ENCODE measurements around the gene SNAI1. TPM values are rescaled to one million over a fixed set of nuclear protein-coding genes. Genes with fewer than 3 reads are reported as not detected.
A peak's percentile ranks its signal among the peaks of the same experiment; 100 is the strongest.

Gene SNAI1
- total RNA-seq, 1 donor from 2014 or later: 13.4 TPM

DNA sequence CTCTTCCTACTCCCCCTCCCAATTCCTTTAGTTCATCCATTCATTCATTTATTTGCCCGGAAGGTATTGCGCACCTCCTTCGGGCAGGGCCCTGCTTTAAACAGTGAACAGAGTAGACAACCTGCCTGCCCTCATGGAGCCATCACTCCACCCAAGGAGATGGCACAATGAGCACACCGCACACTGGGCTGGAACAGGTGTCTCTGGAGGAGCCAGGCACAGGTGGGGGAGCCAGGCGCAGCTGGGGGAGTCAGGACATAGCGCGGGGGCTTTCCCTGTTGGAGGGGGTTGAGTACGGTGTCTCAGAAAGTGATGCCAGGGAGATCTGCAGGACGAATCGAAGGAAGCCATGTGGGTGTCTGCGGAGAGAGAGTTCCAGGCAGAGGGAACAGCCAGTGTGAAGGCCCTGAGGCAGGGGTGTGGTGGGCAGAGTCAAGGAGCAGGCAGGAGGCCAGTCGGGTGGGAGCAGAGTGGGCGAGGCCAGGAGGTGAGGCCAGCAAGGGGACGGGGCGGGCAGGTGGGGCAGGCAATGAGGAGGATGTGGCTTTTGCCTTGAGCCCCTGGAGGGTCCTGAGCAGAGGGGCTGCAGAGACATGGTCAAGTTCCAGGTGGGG, 46.4 kb downstream of the SNAI1 start:
- Mint-ChIP-seq H3K36me3 (ENCODE audit: unreplicated experiment) (no peaks in the 10 kb centered on the region), H3K4me3 (ENCODE audit: unreplicated experiment) (no peak overlapping the region), H3K4me1 (ENCODE audit: unreplicated experiment) (peaks cover 72% of the 10 kb centered on the region), H3K27ac (ENCODE audit: unreplicated experiment) (peak overlapping the region; percentile 90), H3K27me3 (ENCODE audit: unreplicated experiment) (no peaks in the 10 kb centered on the region), H3K9me3 (ENCODE audit: unreplicated experiment) (no peaks in the 10 kb centered on the region)
- no peak for DNase-seq (ENCODE audit: extremely low spot score, unreplicated experiment)
- TF ChIP-seq, protein P1, sequence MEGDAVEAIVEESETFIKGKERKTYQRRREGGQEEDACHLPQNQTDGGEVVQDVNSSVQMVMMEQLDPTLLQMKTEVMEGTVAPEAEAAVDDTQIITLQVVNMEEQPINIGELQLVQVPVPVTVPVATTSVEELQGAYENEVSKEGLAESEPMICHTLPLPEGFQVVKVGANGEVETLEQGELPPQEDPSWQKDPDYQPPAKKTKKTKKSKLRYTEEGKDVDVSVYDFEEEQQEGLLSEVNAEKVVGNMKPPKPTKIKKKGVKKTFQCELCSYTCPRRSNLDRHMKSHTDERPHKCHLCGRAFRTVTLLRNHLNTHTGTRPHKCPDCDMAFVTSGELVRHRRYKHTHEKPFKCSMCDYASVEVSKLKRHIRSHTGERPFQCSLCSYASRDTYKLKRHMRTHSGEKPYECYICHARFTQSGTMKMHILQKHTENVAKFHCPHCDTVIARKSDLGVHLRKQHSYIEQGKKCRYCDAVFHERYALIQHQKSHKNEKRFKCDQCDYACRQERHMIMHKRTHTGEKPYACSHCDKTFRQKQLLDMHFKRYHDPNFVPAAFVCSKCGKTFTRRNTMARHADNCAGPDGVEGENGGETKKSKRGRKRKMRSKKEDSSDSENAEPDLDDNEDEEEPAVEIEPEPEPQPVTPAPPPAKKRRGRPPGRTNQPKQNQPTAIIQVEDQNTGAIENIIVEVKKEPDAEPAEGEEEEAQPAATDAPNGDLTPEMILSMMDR (IDR thresholded peaks at IDR 0.05): no peak

DNA sequence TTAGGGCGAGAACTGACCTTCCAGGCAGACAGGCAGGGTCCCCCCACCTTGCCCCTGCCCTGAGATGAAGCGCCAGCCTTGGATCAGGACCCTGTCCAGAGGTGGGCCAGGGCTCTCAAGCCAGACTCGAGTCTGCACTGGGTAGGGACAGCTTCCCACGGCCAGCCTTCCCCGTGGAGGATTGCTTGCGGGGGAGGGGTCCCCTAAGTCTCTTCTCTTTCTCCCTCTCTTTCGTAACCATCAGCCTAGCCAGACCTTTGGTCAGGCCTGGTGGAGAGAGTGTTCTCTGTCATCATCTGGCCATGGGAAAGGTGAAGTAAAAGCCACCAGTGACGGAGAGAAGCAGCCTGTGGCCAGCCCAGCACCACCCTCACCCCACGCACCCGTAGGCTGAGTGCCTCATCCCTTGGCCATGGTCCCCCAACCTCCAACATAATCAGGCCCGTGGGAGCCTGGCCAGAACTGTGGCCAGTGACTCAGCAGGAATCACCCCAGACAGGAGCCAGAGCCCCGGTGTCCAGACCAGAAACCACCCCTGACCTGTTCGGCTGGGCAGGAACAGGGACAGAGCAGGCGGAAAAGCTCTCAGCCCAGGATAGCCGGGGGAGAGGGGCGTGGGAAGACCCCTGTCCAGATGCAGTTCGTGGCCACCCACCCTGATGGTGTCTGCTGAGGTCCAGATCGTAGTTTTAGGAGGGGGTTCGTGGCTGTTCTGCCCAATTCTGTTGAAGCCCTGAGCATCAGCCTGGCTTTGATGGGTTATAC, 47.1 kb downstream of the SNAI1 start:
- Mint-ChIP-seq H3K27ac (ENCODE audit: unreplicated experiment) (peak overlapping the region; percentile 90), H3K27me3 (ENCODE audit: unreplicated experiment) (no peaks in the 10 kb centered on the region), H3K36me3 (ENCODE audit: unreplicated experiment) (no peaks in the 10 kb centered on the region), H3K4me1 (ENCODE audit: unreplicated experiment) (peaks cover 78% of the 10 kb centered on the region), H3K9me3 (ENCODE audit: unreplicated experiment) (no peaks in the 10 kb centered on the region), H3K4me3 (ENCODE audit: unreplicated experiment) (no peak overlapping the region)
- no peak for DNase-seq (ENCODE audit: extremely low spot score, unreplicated experiment)
- TF ChIP-seq, protein P1 (IDR thresholded peaks at IDR 0.05): no peak

DNA sequence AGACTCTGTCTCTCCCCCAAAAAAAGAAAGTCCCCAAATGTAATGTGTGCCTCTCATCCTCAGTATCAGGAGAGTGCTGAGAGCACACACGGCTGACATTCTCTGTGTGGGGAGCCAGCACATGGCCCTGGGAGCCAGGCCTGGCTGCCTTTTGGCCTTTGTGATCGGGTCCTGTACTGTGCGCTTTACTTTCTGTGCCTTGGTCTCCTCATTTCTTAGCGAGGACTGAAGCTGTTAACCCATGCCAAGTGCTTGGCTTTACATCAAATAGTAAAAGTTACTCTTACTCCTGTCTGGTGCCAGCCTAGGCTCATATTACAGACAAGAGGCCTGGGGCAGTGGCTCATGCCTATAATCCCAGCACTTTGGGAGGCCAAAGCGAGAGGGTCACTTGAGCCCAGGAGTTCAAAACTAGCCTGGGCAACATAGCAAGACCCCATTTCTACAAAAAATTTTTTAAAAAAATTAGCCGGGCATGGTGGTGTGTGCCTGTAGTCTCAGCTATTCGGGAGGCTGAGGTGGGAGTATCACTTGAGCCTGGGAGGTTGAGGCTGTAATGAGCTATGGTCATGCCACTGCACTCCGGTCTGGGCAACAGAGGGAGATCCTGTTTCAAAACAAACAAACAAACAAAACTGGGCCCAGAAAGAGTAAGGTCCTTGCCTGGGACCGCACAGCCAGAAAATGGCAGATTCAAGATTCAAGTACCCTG, 50.3 kb downstream of the SNAI1 start:
- H3K27me3 Mint-ChIP-seq (ENCODE audit: unreplicated experiment): no peaks in the 10 kb centered on the region
- no peak for DNase-seq (ENCODE audit: extremely low spot score, unreplicated experiment)
- no peak overlapping the region for H3K4me3 Mint-ChIP-seq (ENCODE audit: unreplicated experiment)
- TF ChIP-seq, protein P1 (IDR thresholded peaks at IDR 0.05): no peak
- no peaks in the 10 kb centered on the region for H3K36me3 Mint-ChIP-seq (ENCODE audit: unreplicated experiment)
- H3K9me3 Mint-ChIP-seq (ENCODE audit: unreplicated experiment): no peaks in the 10 kb centered on the region
- peak overlapping the region; percentile 99 for H3K27ac Mint-ChIP-seq (ENCODE audit: unreplicated experiment)
- H3K4me1 Mint-ChIP-seq (ENCODE audit: unreplicated experiment): peaks cover 70% of the 10 kb centered on the region

DNA sequence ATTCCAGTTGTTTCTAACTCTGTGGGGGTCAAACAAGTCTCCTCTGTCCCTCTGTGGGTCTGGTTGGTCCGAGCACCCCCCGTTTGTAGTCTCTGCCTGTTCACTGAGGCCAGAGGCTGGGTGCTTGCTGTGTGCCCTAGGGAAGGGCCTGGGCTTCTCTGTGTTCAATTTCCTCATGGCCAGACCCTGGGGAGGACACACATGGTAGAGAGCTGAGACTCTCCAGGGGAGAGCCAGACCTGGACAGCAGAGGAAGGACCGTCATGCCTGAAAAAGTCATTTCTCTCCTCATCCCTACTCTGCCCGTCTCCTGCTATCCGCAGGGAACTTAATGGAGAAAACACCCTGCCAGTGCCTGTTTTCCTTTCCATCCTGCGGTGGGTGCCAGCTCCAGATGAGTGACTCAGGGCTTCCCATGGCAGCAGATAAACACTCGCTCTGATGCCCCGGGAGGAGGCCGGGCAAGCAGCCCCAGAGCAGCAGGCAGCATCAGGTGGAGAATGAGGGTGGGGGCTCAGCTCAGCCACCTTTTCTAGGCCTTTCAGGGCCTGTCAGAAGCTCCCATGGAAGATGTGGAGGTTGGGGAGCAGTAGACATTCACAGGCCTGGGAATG, 51.9 kb downstream of the SNAI1 start:
- Mint-ChIP-seq H3K36me3 (ENCODE audit: unreplicated experiment) (no peaks in the 10 kb centered on the region), H3K4me3 (ENCODE audit: unreplicated experiment) (peak overlapping the region; percentile 39), H3K27ac (ENCODE audit: unreplicated experiment) (peak overlapping the region; percentile 99), H3K4me1 (ENCODE audit: unreplicated experiment) (peaks cover 61% of the 10 kb centered on the region), H3K9me3 (ENCODE audit: unreplicated experiment) (no peaks in the 10 kb centered on the region), H3K27me3 (ENCODE audit: unreplicated experiment) (no peaks in the 10 kb centered on the region)
- DNase-seq (ENCODE audit: extremely low spot score, unreplicated experiment): peak; percentile 87
- TF ChIP-seq, protein P1 (IDR thresholded peaks at IDR 0.05): no peak

Data from osteocyte (in vitro differentiated cells).